GM23338 (cell line): ENCODE results near the gene KIAA1755. TPM values are rescaled to one million over a fixed set of nuclear protein-coding genes. Genes with fewer than 3 reads are reported as not detected.

ENCODE experiments used
- ATAC-seq: fragments of 200-7000 bp; cut with Tn5 transposase; 3 replicates; pipeline ENCODE4 v1.9.1; 2020
- DNase-seq: peaks from one replicate; pipeline ENCODE4 v3.0.0-alpha.2; 2015; ENCODE audit warnings: low spot score
- H2AFZ ChIP-seq: fragments of 200-600 bp; sonication (generic); 2 replicates; pipeline ENCODE4 v1.8.0; 2016; ENCODE audit warnings: antibody characterized with exemption, mild to moderate bottlenecking, moderate library complexity
- H3F3A ChIP-seq: fragments of 200-600 bp; sonication (generic); replicated peaks from 2 replicates; pipeline ENCODE4 v1.8.0; 2017; ENCODE audit warnings: antibody characterized with exemption, mixed run types, low read depth
- H3K27ac ChIP-seq: fragments of 200-600 bp; sonication (generic); 2 replicates; pipeline ENCODE4 v1.6.1; 2016; ENCODE audit warnings: low read depth
- H3K27me3 ChIP-seq: fragments of 200-600 bp; sonication (generic); 2 replicates; pipeline ENCODE4 v1.8.0; 2016; ENCODE audit warnings: mild to moderate bottlenecking, mixed run types, moderate library complexity; ENCODE audit not compliant: insufficient read depth
- H3K36me3 ChIP-seq: fragments of 200-600 bp; sonication (generic); 2 replicates; pipeline ENCODE4 v1.8.0; 2016; ENCODE audit warnings: mild to moderate bottlenecking; ENCODE audit not compliant: insufficient read depth
- H3K4me1 ChIP-seq: fragments of 200-600 bp; sonication (generic); 2 replicates; pipeline ENCODE4 v1.8.0; 2016; ENCODE audit warnings: mild to moderate bottlenecking, moderate library complexity; ENCODE audit not compliant: insufficient read depth
- H3K4me2 ChIP-seq: fragments of 200-600 bp; sonication (generic); 2 replicates; pipeline ENCODE4 v1.7.1; 2017; ENCODE audit warnings: mixed run types
- H3K4me3 ChIP-seq: fragments of 200-600 bp; sonication (generic); 2 replicates; pipeline ENCODE4 v1.6.1; 2016; ENCODE audit warnings: mixed run types
- H3K79me2 ChIP-seq: fragments of 200-600 bp; sonication (generic); replicated peaks from 2 replicates; pipeline ENCODE4 v1.8.0; 2017; ENCODE audit warnings: mild to moderate bottlenecking; ENCODE audit not compliant: insufficient read depth
- H3K9me2 ChIP-seq: fragments of 200-600 bp; sonication (generic); 2 replicates; pipeline ENCODE4 v1.8.0; 2017; ENCODE audit not compliant: insufficient read depth
- H4K20me1 ChIP-seq: fragments of 200-600 bp; sonication (generic); replicated peaks from 2 replicates; pipeline ENCODE4 v1.8.0; 2017; ENCODE audit warnings: mild to moderate bottlenecking; ENCODE audit not compliant: insufficient read depth
- H3K27ac Mint-ChIP-seq: 2 replicates; pipeline ENCODE4 v1.8.0; 2020; ENCODE audit warnings: inconsistent platforms, mild to moderate bottlenecking, moderate library complexity, mixed read lengths
- H3K27me3 Mint-ChIP-seq: 3 replicates; pipeline ENCODE4 v1.8.0; 2022; ENCODE audit warnings: low read depth, mild to moderate bottlenecking, moderate library complexity, mixed read lengths, inconsistent platforms; ENCODE audit not compliant: insufficient read depth, poor library complexity
- H3K36me3 Mint-ChIP-seq: 3 replicates; pipeline ENCODE4 v1.8.0; 2021; ENCODE audit warnings: low read depth, mild to moderate bottlenecking, inconsistent platforms, moderate library complexity, mixed read lengths
- H3K4me1 Mint-ChIP-seq: 3 replicates; pipeline ENCODE4 v1.8.0; 2020; ENCODE audit warnings: mild to moderate bottlenecking, inconsistent platforms, mixed read lengths
- H3K4me3 Mint-ChIP-seq: 3 replicates; pipeline ENCODE4 v1.8.0; 2021; ENCODE audit warnings: moderate library complexity, mild to moderate bottlenecking, inconsistent platforms, mixed read lengths
- H3K9me3 Mint-ChIP-seq: 3 replicates; pipeline ENCODE4 v1.8.0; 2020; ENCODE audit warnings: moderate library complexity, mild to moderate bottlenecking, inconsistent platforms, mixed read lengths
- CTCF ChIP-seq, 2 experiments: fragments of 200-600 bp in 1 of 2; sonication (generic) in 1 of 2; conservative IDR thresholded peaks; 2 replicates each; pipeline versions ENCODE4 v1.5.1 to v1.6.1; 2016 to 2017; ENCODE audit warnings: antibody characterized with exemption in 2 of 2, low read depth in 2 of 2, mild to moderate bottlenecking in 2 of 2, moderate library complexity in 1 of 2
- ETS1 ChIP-seq: IDR thresholded peaks from 2 replicates; pipeline ENCODE4 v1.6.1; 2016; ENCODE audit warnings: antibody characterized with exemption
- EZH2 ChIP-seq: fragments of 200-600 bp; sonication (generic); IDR thresholded peaks from one replicate; pipeline ENCODE4 v1.8.0; 2017; ENCODE audit warnings: antibody characterized with exemption, mild to moderate bottlenecking, low read depth; ENCODE audit not compliant: unreplicated experiment
- EZH2phosphoT487 ChIP-seq: fragments of 200-600 bp; sonication (generic); IDR thresholded peaks from one replicate; pipeline ENCODE4 v1.8.1; 2018; ENCODE audit warnings: antibody characterized with exemption; ENCODE audit not compliant: unreplicated experiment
- NANOG ChIP-seq: IDR thresholded peaks from 2 replicates; pipeline ENCODE4 v1.6.1; 2016; ENCODE audit warnings: antibody characterized with exemption, borderline replicate concordance
- STAT1 ChIP-seq: IDR thresholded peaks from one replicate; pipeline ENCODE4 v1.6.1; 2016; ENCODE audit warnings: antibody characterized with exemption; ENCODE audit not compliant: unreplicated experiment
- ZNF331 ChIP-seq: fragments of 250-450 bp; sonication (Bioruptor Pico); IDR thresholded peaks from 2 replicates; pipeline ENCODE4 v1.5.0; 2020; ENCODE audit warnings: low read depth, mild to moderate bottlenecking, moderate library complexity
- ZNF462 ChIP-seq: fragments of 250-450 bp; sonication (Bioruptor Pico); IDR thresholded peaks from 2 replicates; pipeline ENCODE4 v1.5.0; 2020; ENCODE audit warnings: mild to moderate bottlenecking, moderate library complexity
- polyA plus RNA-seq: library from polyadenylated mRNA; unstranded; fragments of >200 nt; fragmentation: Nextera tagmentation; extraction: Ambion mirVana; gene quantifications from 2 replicates; pipeline ENCODE4 v1.2.1, GENCODE V29; 2016
- total RNA-seq: library from RNA; depleted of rRNA; stranded (reverse); fragments of >200 nt; shearing (Covaris generic); gene quantifications from 2 replicates; pipeline ENCODE4 v1.2.3, GENCODE V29; 2014

Gene KIAA1755
- total and polyA plus RNA-seq, 2 experiments from 2014 or later: 0.28 TPM; not detected in 1

- Mint-ChIP-seq H3K36me3 (no peaks in the 10 kb centered on the region), H3K9me3 (no peaks in the 10 kb centered on the region), H3K4me1 (peaks cover 5% of the 10 kb centered on the region; the same call in 2 of the 3 replicates), H3K27ac (no peak overlapping the region), H3K27me3 (no peaks in the 10 kb centered on the region), H3K4me3 (no peak overlapping the region)
- H3K36me3 ChIP-seq: no peaks in the 10 kb centered on the region
- peak; percentile 51 for DNase-seq
- peaks cover 8% of the 10 kb centered on the region for H3K4me1 ChIP-seq
- H3K4me3 ChIP-seq: no peak overlapping the region
- no peak overlapping the region for H3K4me2 ChIP-seq
- no peaks in the 10 kb centered on the region for H3K9me2 ChIP-seq
- no peaks in the 10 kb centered on the region for H3K79me2 ChIP-seq
- no peaks in the 10 kb centered on the region for H4K20me1 ChIP-seq
- peak; percentile 36; the same call in 1 of the 3 replicates for ATAC-seq
- H3K27me3 ChIP-seq: no peaks in the 10 kb centered on the region
- H2AFZ ChIP-seq: peak overlapping the region; percentile 53; the same call in 1 of the 2 replicates
- H3K27ac ChIP-seq: no peak overlapping the region
- H3F3A ChIP-seq: no peaks in the 10 kb centered on the region
- TF ChIP-seq NANOG (no peak), EZH2phosphoT487 (no peak), ZNF331 (CRISPR knock-in tag) (no peak), ETS1 (no peak), EZH2 (no peak)
Observed at GRCh38 chr20:38175304-38176180, 85.0 kb downstream of the KIAA1755 start.

- no peak overlapping the region for H3K4me3 Mint-ChIP-seq
- Histone ChIP-seq H3K4me3 (no peak overlapping the region), H3K36me3 (no peaks in the 10 kb centered on the region), H3K27me3 (no peaks in the 10 kb centered on the region), H2AFZ (0 out of 2 replicates have a peak overlapping the region, but pooled peaks have one; percentile 2), H3K9me2 (no peaks in the 10 kb centered on the region), H3K79me2 (no peaks in the 10 kb centered on the region), H3K4me2 (no peak overlapping the region), H4K20me1 (no peaks in the 10 kb centered on the region), H3F3A (no peaks in the 10 kb centered on the region), H3K4me1 (peaks cover 8% of the 10 kb centered on the region), H3K27ac (no peak overlapping the region)
- H3K27me3 Mint-ChIP-seq: no peaks in the 10 kb centered on the region
- peak; percentile 58 for DNase-seq
- H3K4me1 Mint-ChIP-seq: peaks cover 5% of the 10 kb centered on the region; the same call in 2 of the 3 replicates
- ATAC-seq: peak; percentile 54
- no peak overlapping the region for H3K27ac Mint-ChIP-seq
- no peaks in the 10 kb centered on the region for H3K9me3 Mint-ChIP-seq
- H3K36me3 Mint-ChIP-seq: no peaks in the 10 kb centered on the region
- TF ChIP-seq EZH2: no peak
- TF ChIP-seq EZH2phosphoT487: no peak
- no peak for TF ChIP-seq ZNF331 (CRISPR knock-in tag)
- no peak for TF ChIP-seq STAT1
- no peak for TF ChIP-seq NANOG
- TF ChIP-seq ZNF462: no peak
- TF ChIP-seq CTCF (conservative IDR thresholded peaks at IDR 0.05; ENCODE audit: low read depth in 2 of 2): no peak
Observed at GRCh38 chr20:38173237-38174156, 87.0 kb downstream of the KIAA1755 start.
